HepG2 (cell line): ENCODE data around the gene OGFOD3. TPM values are rescaled to one million over a fixed set of nuclear protein-coding genes. Genes with fewer than 3 reads are reported as not detected.
A peak's percentile ranks its signal among the peaks of the same experiment; 100 is the strongest.

Source experiments
- FOXJ3 ChIP-seq: sonication (generic); formaldehyde crosslinking; IDR thresholded peaks from 2 replicates; pipeline ENCODE4 v1.4.0; 2020; ENCODE audit warnings: missing genetic modification reagents, mild to moderate bottlenecking, borderline replicate concordance
- HIC2 ChIP-seq: sonication (generic); formaldehyde crosslinking; IDR thresholded peaks from 2 replicates; pipeline ENCODE4 v1.9.0; 2022; ENCODE audit warnings: low read depth, missing genetic modification reagents
- KLF11 ChIP-seq: IDR thresholded peaks from 2 replicates; pipeline ENCODE4 v1.6.1; 2016; ENCODE audit warnings: missing compliant biosample characterization
- REPIN1 ChIP-seq: sonication (generic); formaldehyde crosslinking; IDR thresholded peaks from 2 replicates; pipeline ENCODE4 v1.8.0; 2022; ENCODE audit warnings: missing genetic modification reagents, low read depth, mild to moderate bottlenecking, borderline replicate concordance
- RNF2 ChIP-seq: fragments of 450-650 bp; conservative IDR thresholded peaks from 2 replicates; pipeline ENCODE4 v1.6.1; 2016; ENCODE audit warnings: low read depth
- TFAP4 ChIP-seq: sonication (generic); IDR thresholded peaks from 2 replicates; pipeline ENCODE4 v1.6.1; 2016; ENCODE audit warnings: low read depth, borderline replicate concordance
- TIGD3 ChIP-seq: sonication (generic); formaldehyde crosslinking; IDR thresholded peaks from 2 replicates; pipeline ENCODE4 v1.5.1; 2020; ENCODE audit warnings: mild to moderate bottlenecking, missing genetic modification reagents, borderline replicate concordance
- ZBTB39 ChIP-seq: sonication (generic); formaldehyde crosslinking; IDR thresholded peaks from 2 replicates; pipeline ENCODE4 v1.5.0; 2020; ENCODE audit warnings: missing genetic modification reagents
- ZFP1 ChIP-seq: IDR thresholded peaks from 2 replicates; pipeline ENCODE4 v1.6.1; 2016
- ZFP37 ChIP-seq: sonication (generic); formaldehyde crosslinking; IDR thresholded peaks from 2 replicates; pipeline ENCODE4 v1.4.0; 2020; ENCODE audit warnings: missing genetic modification reagents, borderline replicate concordance
- ZNF142 ChIP-seq: sonication (generic); formaldehyde crosslinking; IDR thresholded peaks from 2 replicates; pipeline ENCODE4 v1.4.0; 2020; ENCODE audit warnings: missing genetic modification reagents
- ZNF235 ChIP-seq: sonication (generic); formaldehyde crosslinking; IDR thresholded peaks from 2 replicates; pipeline ENCODE4 v1.8.1; 2023; ENCODE audit warnings: mild to moderate bottlenecking, missing genetic modification reagents, borderline replicate concordance
- ZSCAN20 ChIP-seq: sonication (generic); formaldehyde crosslinking; IDR thresholded peaks from 2 replicates; pipeline ENCODE4 v1.4.0; 2020; ENCODE audit warnings: missing genetic modification reagents, mild to moderate bottlenecking, borderline replicate concordance
- polyA plus RNA-seq, 8 experiments: library from polyadenylated mRNA; depleted of rRNA in 3 of 8; stranded (reverse) in 7 of 8; unstranded in 1 of 8; fragments of >200 nt; fragmentation: Illumina TruSeq in 4 of 8; extraction: Trizol in 4 of 8; gene quantifications; 2 replicates each; pipeline versions ENCODE4 v1.2.1 to v1.2.3, GENCODE V29; 2011 to 2016; ENCODE audit warnings: low read depth in 4 of 8, missing spikeins in 1 of 8, mixed read lengths in 1 of 8; ENCODE audit not compliant: insufficient read depth in 1 of 8
- total RNA-seq, 5 experiments: library from RNA; depleted of rRNA; stranded (reverse); fragments of >200 nt; fragmentation: Illumina TruSeq; extraction: Trizol; gene quantifications; 2 replicates each; pipeline ENCODE4 v1.2.3, GENCODE V29; 2016; ENCODE audit warnings: low read depth in 1 of 5

OGFOD3 gene
- total and polyA plus RNA-seq, 2 of the 13 experiments (the other 11 are each of a cell fraction or from before 2014, with no cell fraction given), result 40.0 to 42.1 TPM

GRCh38 chr17:82370471-82371332 lies 47.7 kb downstream of the OGFOD3 start (continued):
- TF ChIP-seq ZFP1 (CRISPR knock-in tag) (peak; percentile 59; the same call in 1 of the 2 replicates), HIC2 (0 out of 2 replicates have a peak, but pooled peaks have one; percentile 24), RNF2 (peak; percentile 95), ZNF235 (CRISPR knock-in tag) (peak; percentile 48; the same call in 1 of the 2 replicates), FOXJ3 (CRISPR knock-in tag) (peak; percentile 60; the same call in 1 of the 2 replicates), TFAP4 (peak; percentile 71), TIGD3 (CRISPR knock-in tag) (peak; percentile 85; the same call in 1 of the 2 replicates), ZSCAN20 (CRISPR knock-in tag) (peak; percentile 96), ZFP37 (peak; percentile 98), KLF11 (CRISPR knock-in tag) (peak; percentile 82), ZBTB39 (CRISPR knock-in tag) (no peak), REPIN1 (CRISPR knock-in tag) (peak; percentile 91), ZNF142 (CRISPR knock-in tag) (peak; percentile 79; the same call in 1 of the 2 replicates)
